ENCODE measurements around the gene NAA38.

DNA sequence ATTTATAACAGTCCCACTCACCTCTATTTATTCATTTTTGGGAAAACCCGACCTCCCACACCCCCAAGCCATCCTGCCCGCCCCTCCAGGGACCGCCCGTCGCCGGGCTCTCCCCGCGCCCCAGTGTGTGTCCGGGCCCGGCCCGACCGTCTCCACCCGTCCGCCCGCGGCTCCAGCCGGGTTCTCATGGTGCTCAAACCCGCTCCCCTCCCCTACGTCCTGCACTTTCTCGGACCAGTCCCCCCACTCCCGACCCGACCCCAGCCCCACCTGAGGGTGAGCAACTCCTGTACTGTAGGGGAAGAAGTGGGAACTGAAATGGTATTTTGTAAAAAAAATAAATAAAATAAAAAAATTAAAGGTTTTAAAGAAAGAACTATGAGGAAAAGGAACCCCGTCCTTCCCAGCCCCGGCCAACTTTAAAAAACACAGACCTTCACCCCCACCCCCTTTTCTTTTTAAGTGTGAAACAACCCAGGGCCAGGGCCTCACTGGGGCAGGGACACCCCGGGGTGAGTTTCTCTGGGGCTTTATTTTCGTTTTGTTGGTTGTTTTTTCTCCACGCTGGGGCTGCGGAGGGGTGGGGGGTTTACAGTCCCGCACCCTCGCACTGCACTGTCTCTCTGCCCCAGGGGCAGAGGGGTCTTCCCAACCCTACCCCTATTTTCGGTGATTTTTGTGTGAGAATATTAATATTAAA is 3.1 kb downstream of the NAA38 start:
- TF ChIP-seq, protein P1, sequence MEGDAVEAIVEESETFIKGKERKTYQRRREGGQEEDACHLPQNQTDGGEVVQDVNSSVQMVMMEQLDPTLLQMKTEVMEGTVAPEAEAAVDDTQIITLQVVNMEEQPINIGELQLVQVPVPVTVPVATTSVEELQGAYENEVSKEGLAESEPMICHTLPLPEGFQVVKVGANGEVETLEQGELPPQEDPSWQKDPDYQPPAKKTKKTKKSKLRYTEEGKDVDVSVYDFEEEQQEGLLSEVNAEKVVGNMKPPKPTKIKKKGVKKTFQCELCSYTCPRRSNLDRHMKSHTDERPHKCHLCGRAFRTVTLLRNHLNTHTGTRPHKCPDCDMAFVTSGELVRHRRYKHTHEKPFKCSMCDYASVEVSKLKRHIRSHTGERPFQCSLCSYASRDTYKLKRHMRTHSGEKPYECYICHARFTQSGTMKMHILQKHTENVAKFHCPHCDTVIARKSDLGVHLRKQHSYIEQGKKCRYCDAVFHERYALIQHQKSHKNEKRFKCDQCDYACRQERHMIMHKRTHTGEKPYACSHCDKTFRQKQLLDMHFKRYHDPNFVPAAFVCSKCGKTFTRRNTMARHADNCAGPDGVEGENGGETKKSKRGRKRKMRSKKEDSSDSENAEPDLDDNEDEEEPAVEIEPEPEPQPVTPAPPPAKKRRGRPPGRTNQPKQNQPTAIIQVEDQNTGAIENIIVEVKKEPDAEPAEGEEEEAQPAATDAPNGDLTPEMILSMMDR (IDR thresholded peaks at IDR 0.05; ENCODE audit: insufficient read depth, low read depth, low read length): no peak
- TF ChIP-seq EZH2 (IDR thresholded peaks at IDR 0.05; ENCODE audit: insufficient read depth, low read length): no peak

Measured in astrocyte (in vitro differentiated cells and primary cell).